Neuronal stem cell (in vitro differentiated cells): Measurements from ENCODE around the gene ADRA2C.
A peak's percentile ranks its signal among the peaks of the same experiment; 100 is the strongest.

ENCODE experiments used
- DNase-seq: peaks from one replicate; pipeline ENCODE4 v3.0.0-alpha.2; 2013; ENCODE audit warnings: low spot score
- H2AFZ ChIP-seq: one replicate; pipeline ENCODE4 v1.6.1; 2013; ENCODE audit warnings: mild to moderate bottlenecking, low read length, inconsistent platforms
- H2AK5ac ChIP-seq: 2 replicates; pipeline ENCODE4 v1.6.1; 2013; ENCODE audit warnings: low read depth, mild to moderate bottlenecking, inconsistent platforms, low read length, moderate library complexity, mixed read lengths
- H2BK120ac ChIP-seq: 2 replicates; pipeline ENCODE4 v1.6.1; 2013; ENCODE audit warnings: low read depth, mild to moderate bottlenecking, inconsistent platforms, low read length, moderate library complexity, mixed read lengths
- H2BK12ac ChIP-seq: one replicate; pipeline ENCODE4 v1.6.1; 2013; ENCODE audit warnings: low read length, inconsistent platforms
- H2BK15ac ChIP-seq: 2 replicates; pipeline ENCODE4 v1.6.1; 2013; ENCODE audit warnings: mild to moderate bottlenecking, low read length, inconsistent platforms, mixed read lengths
- H2BK5ac ChIP-seq: one replicate; pipeline ENCODE4 v1.6.1; 2013; ENCODE audit warnings: inconsistent platforms, mild to moderate bottlenecking, low read length, moderate library complexity
- H3K14ac ChIP-seq: one replicate; pipeline ENCODE4 v1.6.1; 2013; ENCODE audit warnings: low read length, inconsistent platforms
- H3K18ac ChIP-seq: 2 replicates; pipeline ENCODE4 v1.6.1; 2013; ENCODE audit warnings: low read length, inconsistent platforms
- H3K23ac ChIP-seq: 2 replicates; pipeline ENCODE4 v1.6.1; 2013; ENCODE audit warnings: low read depth, mild to moderate bottlenecking, mixed read lengths, low read length, inconsistent platforms; ENCODE audit not compliant: poor library complexity
- H3K27ac ChIP-seq: replicated peaks from 3 replicates; pipeline ENCODE4 v1.5.1; 2013; ENCODE audit warnings: low read length, inconsistent platforms
- H3K27me3 ChIP-seq, 3 experiments: 2 replicates each; pipeline ENCODE4 v1.6.1; 2013; ENCODE audit warnings: low read length in 3 of 3, mild to moderate bottlenecking in 2 of 3, inconsistent platforms in 1 of 3, low read depth in 1 of 3, mixed read lengths in 1 of 3, moderate library complexity in 1 of 3; ENCODE audit not compliant: control insufficient read depth in 3 of 3, insufficient read depth in 3 of 3
- H3K36me3 ChIP-seq, 2 donors: replicated peaks in 1 of 2; 2 replicates each; pipeline ENCODE4 v1.6.1; 2013; ENCODE audit warnings: low read length in 2 of 2; ENCODE audit not compliant: control insufficient read depth in 2 of 2, insufficient read depth in 2 of 2
- H3K4ac ChIP-seq: 2 replicates; pipeline ENCODE4 v1.6.1; 2013; ENCODE audit warnings: inconsistent platforms, mild to moderate bottlenecking, low read length, moderate library complexity
- H3K4me1 ChIP-seq, 2 donors: 1 replicate in 1 of 2; 2 replicates in 1 of 2; pipeline ENCODE4 v1.6.1; 2013; ENCODE audit warnings: low read length in 2 of 2, low read depth in 1 of 2; ENCODE audit not compliant: control insufficient read depth in 2 of 2, insufficient read depth in 1 of 2
- H3K4me2 ChIP-seq: one replicate; pipeline ENCODE4 v1.6.1; 2013; ENCODE audit warnings: mild to moderate bottlenecking, low read length, inconsistent platforms; ENCODE audit not compliant: insufficient read depth, poor library complexity, severe bottlenecking
- H3K4me3 ChIP-seq, 2 donors: 2 replicates each; pipeline ENCODE4 v1.5.1; 2013; ENCODE audit warnings: low read length in 2 of 2, mild to moderate bottlenecking in 2 of 2, inconsistent platforms in 1 of 2, moderate library complexity in 1 of 2
- H3K79me1 ChIP-seq: one replicate; pipeline ENCODE4 v1.6.1; 2013; ENCODE audit warnings: low read depth, mild to moderate bottlenecking, inconsistent platforms, low read length, moderate library complexity
- H3K9ac ChIP-seq: one replicate; pipeline ENCODE4 v1.6.1; 2013; ENCODE audit warnings: mild to moderate bottlenecking, low read depth, low read length, inconsistent platforms; ENCODE audit not compliant: poor library complexity
- H3K9me3 ChIP-seq, 2 donors: replicated peaks in 1 of 2; 2 replicates each; pipeline versions ENCODE3 to v1.6.1; 2013; ENCODE audit warnings: low read length in 2 of 2, mild to moderate bottlenecking in 2 of 2, inconsistent platforms in 1 of 2, low read depth in 1 of 2, mixed read lengths in 1 of 2, moderate library complexity in 1 of 2; ENCODE audit not compliant: control insufficient read depth in 2 of 2, insufficient read depth in 1 of 2
- H4K8ac ChIP-seq: one replicate; pipeline ENCODE4 v1.6.1; 2013; ENCODE audit warnings: low read depth, mild to moderate bottlenecking, inconsistent platforms, low read length, moderate library complexity
- H4K91ac ChIP-seq: one replicate; pipeline ENCODE4 v1.6.1; 2013; ENCODE audit warnings: low read length, low read depth, mild to moderate bottlenecking, inconsistent platforms; ENCODE audit not compliant: poor library complexity
- WGBS, 2 donors: extraction: QIAGEN DNeasy Blood & Tissue Kit; methylation state at CpG; one replicate each; pipeline ENCODE4 v1.1.7; 2013; ENCODE audit warnings: missing lambda C conversion rate in 2 of 2, mixed read lengths in 1 of 2; ENCODE audit not compliant: insufficient read length in 2 of 2, insufficient replicate concordance in 1 of 2; ENCODE audit errors: extremely low coverage in 2 of 2; 5-methylcytosine and 5-hydroxymethylcytosine counted together

The ADRA2C gene

DNA sequence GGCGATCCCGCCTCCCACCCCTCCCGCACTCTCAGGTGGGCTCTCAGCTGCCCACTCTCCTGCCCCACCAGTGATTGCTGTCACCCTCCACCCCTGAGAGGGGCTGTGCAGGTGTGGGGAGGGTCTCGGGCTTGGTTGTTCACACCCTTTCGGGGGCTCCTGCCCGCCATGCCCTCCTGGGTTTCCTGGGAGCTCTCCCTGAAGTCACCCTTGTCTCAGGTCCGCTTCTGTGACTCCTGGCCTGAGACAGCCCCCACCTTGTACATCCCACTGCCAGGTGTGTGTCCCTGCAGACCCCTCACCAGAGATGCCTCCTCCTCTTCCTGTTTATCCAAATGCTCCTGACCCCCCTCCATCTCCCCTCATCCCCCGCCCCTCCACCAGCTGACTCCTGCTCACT is 37.8 kb downstream of the ADRA2C start:
- H3K27me3 ChIP-seq = peaks cover 0 to 38% (median 0%) of the 10 kb centered on the region in 3 experiments
- H2AFZ ChIP-seq = no peak overlapping the region
- no peak for DNase-seq

DNA sequence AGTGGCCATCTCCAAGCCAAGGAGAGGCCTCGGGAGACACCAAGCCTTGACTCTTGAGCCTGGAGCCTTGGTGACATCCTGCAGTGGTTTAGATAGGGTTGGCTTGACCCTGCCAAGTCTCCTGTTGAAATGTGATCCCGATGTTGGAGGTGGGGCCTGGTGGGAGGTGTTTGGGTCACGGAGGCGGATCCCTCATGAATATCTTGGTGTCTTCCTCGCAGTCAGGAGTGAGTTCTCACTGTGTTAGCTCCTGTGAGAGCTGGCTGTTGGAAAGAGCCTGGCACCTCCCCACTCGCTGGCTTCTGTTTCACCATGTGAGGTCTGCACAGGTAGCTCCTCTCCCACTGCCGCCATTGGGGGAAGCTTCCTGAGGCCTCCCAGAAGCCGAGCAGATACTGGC is 38.8 kb downstream of the ADRA2C start:
- H3K79me1 ChIP-seq = no peaks in the 10 kb centered on the region
- no CpG with 5 or more reads among the region's 8 CpGs for WGBS, 2 donors
- H3K4me2 ChIP-seq = no peak overlapping the region
- H3K14ac ChIP-seq = peak overlapping the region; percentile 15
- H3K18ac ChIP-seq = no peak overlapping the region
- no peak for DNase-seq
- H2BK5ac ChIP-seq = peak overlapping the region; percentile 78
- H4K91ac ChIP-seq = no peak overlapping the region
- no peak overlapping the region for H3K27ac ChIP-seq
- no peak overlapping the region for H2BK120ac ChIP-seq
- H3K9ac ChIP-seq = no peak overlapping the region
- no peak overlapping the region for H2BK15ac ChIP-seq
- H2BK12ac ChIP-seq = no peak overlapping the region
- peaks cover 0 to 3% of the 10 kb centered on the region in 2 donors for H3K9me3 ChIP-seq
- peaks cover 0 to 35% (median 0%) of the 10 kb centered on the region in 3 experiments for H3K27me3 ChIP-seq
- H3K4me3 ChIP-seq = no peak overlapping the region
- H3K4me1 ChIP-seq = peaks cover 3 to 27% of the 10 kb centered on the region in 2 donors
- no peak overlapping the region for H2AFZ ChIP-seq
- no peak overlapping the region for H3K23ac ChIP-seq
- no peak overlapping the region for H4K8ac ChIP-seq
- H2AK5ac ChIP-seq = no peak overlapping the region
- H3K4ac ChIP-seq = no peak overlapping the region
- H3K36me3 ChIP-seq = no peaks in the 10 kb centered on the region

More for the DNA sequence above, 37.8 kb downstream of the ADRA2C start:
- Histone ChIP-seq H3K36me3 (no peaks in the 10 kb centered on the region), H4K91ac (no peak overlapping the region), H3K9ac (no peak overlapping the region), H2BK5ac (no peak overlapping the region), H3K14ac (no peak overlapping the region), H3K4ac (no peak overlapping the region), H2BK12ac (no peak overlapping the region), H4K8ac (no peak overlapping the region), H3K18ac (peak overlapping the region; percentile 89), H3K79me1 (no peaks in the 10 kb centered on the region), H3K4me1 (peaks cover 3 to 26% of the 10 kb centered on the region in 2 donors), H2BK15ac (peak overlapping the region; percentile 99), H3K23ac (no peak overlapping the region), H3K27ac (no peak overlapping the region), H2AK5ac (peak overlapping the region; percentile 97), H2BK120ac (no peak overlapping the region), H3K9me3 (peaks cover 0 to 3% of the 10 kb centered on the region in 2 donors), H3K4me2 (no peak overlapping the region), H3K4me3 (no peak overlapping the region)
- no CpG with 5 or more reads among the region's 8 CpGs for WGBS, 2 donors

DNA sequence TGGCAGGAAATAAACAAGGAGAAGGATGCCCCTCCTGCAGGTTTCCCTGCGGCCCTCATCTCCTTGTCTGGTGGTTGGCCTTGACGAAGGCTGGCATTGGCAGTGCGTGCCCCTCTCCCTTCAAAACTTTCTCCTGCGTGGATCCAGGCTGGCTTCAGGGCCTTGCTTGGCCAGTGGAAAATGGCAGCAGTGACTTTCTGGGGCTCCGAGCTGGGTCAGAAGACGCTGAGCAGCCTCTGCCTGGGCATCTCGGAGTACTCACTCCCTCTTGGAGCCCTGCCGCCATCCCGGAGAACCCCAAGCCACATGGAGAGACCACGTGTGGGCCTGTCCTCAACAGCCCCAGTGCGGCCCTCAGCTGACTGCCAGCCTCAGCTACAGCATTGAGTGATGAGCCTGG is 39.5 kb downstream of the ADRA2C start:
- Histone ChIP-seq H2BK5ac (peak overlapping the region; percentile 78), H3K9me3 (peaks cover 0 to 3% of the 10 kb centered on the region in 2 donors), H3K14ac (no peak overlapping the region), H3K4me3 (no peak overlapping the region), H3K4ac (no peak overlapping the region), H3K4me2 (no peak overlapping the region), H2AFZ (no peak overlapping the region), H4K8ac (no peak overlapping the region), H2AK5ac (peak overlapping the region; percentile 83), H4K91ac (no peak overlapping the region), H3K9ac (no peak overlapping the region), H2BK120ac (peak overlapping the region; percentile 68), H3K4me1 (peaks cover 3 to 27% of the 10 kb centered on the region in 2 donors), H3K23ac (no peak overlapping the region), H3K27ac (no peak overlapping the region), H3K27me3 (peaks cover 0 to 29% (median 0%) of the 10 kb centered on the region in 3 experiments), H3K79me1 (no peaks in the 10 kb centered on the region), H2BK12ac (peak overlapping the region; percentile 35), H3K36me3 (no peaks in the 10 kb centered on the region), H2BK15ac (peak overlapping the region; percentile 90), H3K18ac (peak overlapping the region; percentile 4)
- DNase-seq = no peak
- no CpG with 5 or more reads among the region's 11 CpGs for WGBS, 2 donors

DNA sequence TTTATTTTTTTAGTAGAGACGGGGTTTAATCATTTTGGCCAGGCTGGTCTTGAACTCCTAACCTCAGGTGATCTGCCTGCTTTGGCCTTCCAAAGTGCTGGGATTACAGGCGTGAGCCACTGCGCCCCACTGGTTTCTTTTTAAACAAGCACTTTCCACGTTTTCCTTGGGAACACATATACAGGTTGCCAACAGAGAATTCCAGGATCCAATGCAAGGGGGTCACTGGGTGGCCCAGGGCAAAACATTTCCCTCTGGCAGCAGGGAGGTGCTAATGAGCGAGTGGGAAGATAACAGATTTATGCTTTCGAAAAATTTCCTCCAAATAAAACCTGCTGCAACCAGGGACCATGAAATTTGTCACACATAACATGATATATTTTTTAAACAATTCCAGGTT is 41.1 kb downstream of the ADRA2C start:
- Histone ChIP-seq H4K91ac (no peak overlapping the region), H3K18ac (peak overlapping the region; percentile 21), H4K8ac (no peak overlapping the region), H2AK5ac (no peak overlapping the region), H2BK15ac (no peak overlapping the region), H3K36me3 (no peaks in the 10 kb centered on the region), H3K4me3 (no peak overlapping the region), H3K79me1 (no peaks in the 10 kb centered on the region), H2AFZ (no peak overlapping the region), H2BK12ac (no peak overlapping the region), H3K4me1 (peaks cover 3 to 20% of the 10 kb centered on the region in 2 donors), H3K9ac (no peak overlapping the region), H3K23ac (no peak overlapping the region), H3K4me2 (no peak overlapping the region), H3K27ac (no peak overlapping the region), H2BK5ac (no peak overlapping the region), H3K9me3 (peaks cover 0 to 3% of the 10 kb centered on the region in 2 donors), H3K14ac (no peak overlapping the region), H3K27me3 (peaks cover 0 to 21% (median 0%) of the 10 kb centered on the region in 3 experiments), H3K4ac (no peak overlapping the region), H2BK120ac (no peak overlapping the region)
- no CpG with 5 or more reads among the region's 6 CpGs for WGBS, 2 donors
- DNase-seq = no peak
